ENCODE results near the gene MEI1. TPM values are rescaled to one million over a fixed set of nuclear protein-coding genes. Genes with fewer than 3 reads are reported as not detected.
A peak's percentile ranks its signal among the peaks of the same experiment; 100 is the strongest.
"Not testable (repeated sequence)": the region's sequence is repeated elsewhere in the genome, so short reads cannot be mapped to it uniquely, and the experiment has no call there.

Gene MEI1
- total RNA-seq, 2 experiments from 2014 or later = 48.1 to 48.4 TPM

DNA sequence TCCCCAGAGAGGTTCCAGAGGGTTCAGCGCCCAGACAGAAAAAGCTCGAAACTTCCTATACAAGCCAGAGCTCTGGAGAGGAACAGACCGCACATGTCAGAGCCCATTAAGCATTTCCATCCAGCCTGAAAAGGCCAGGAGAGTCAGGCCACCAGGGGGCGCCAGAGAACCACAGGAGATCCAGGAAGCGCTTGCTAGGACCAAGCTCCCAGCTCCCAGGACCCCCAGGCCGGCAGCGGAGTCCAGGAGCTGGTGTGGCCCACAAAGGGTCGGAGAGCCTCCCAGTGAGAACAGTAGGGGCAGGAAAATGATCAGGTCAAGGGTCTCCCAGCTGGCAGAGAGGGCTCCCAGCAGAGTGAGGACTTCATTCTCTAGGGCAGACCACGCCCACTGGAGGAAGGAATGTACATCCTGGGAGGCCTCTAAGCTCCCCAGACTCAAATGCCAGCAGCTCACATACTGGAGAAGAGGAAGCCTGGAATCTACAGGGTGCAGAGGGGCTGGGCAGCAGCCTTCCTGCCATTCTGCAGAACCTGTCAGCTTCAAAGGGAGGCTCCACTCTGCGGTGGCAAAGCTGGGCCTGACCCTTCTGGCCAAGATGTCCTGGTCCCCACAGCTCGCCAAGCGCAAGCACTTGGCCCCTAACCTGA is 2.1 kb upstream of the MEI1 start:
- Mint-ChIP-seq H3K27ac (peak overlapping the region; percentile 78), H3K4me1 (ENCODE audit: low read depth) (peaks cover 12% of the 10 kb centered on the region), H3K36me3 (ENCODE audit: low read depth) (peaks cover 3% of the 10 kb centered on the region), H3K9me3 (ENCODE audit: insufficient read depth) (no peaks in the 10 kb centered on the region), H3K4me3 (no peak overlapping the region), H3K27me3 (ENCODE audit: low read depth) (peaks cover 6% of the 10 kb centered on the region)
- ATAC-seq (peak; percentile 82), DNase-seq (peak; percentile 94)
- ChIA-PET CTCF (interaction anchor here (0.6 to 5.4 kb wide), 67 partner anchors 9 to 665 kb away, joined by 3 to 77 read pairs (median 5); partner anchors contain the start of genes ACO2, CCDC134, CENPM and PHF5A), POLR2A (interaction anchor here (0.6 to 3.5 kb wide), 9 partner anchors 8 to 917 kb away, joined by 3 to 37 read pairs (median 5); partner anchors contain the start of genes CCDC134, POLDIP3, SNU13 and SREBF2)

DNA sequence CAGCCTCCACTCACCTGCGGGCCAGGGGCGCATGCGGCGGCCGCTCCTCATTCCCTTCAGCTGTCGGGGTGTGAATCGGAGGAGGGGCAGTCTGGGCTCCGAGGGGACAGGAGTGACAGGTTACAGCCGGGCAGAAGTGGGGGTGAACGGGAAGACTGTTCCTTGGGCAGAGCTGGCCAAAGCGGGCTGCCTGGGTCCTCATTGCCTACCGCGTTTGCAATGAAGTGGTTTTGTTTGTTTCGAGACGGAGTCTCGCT is 733 bp downstream of the MEI1 start:
- no peak for DNase-seq
- ATAC-seq = no peak
- ChIA-PET POLR2A (interaction anchor here (3.5 kb wide), 1 partner anchor 11 kb away, joined by 37 read pairs; the partner anchor contains the start of gene SNU13), CTCF (interaction anchor here (1.7 to 5.4 kb wide), 2 partner anchors 33 to 240 kb away, joined by 9 to 77 read pairs; no protein-coding TSS in a partner anchor)
- H3K27me3 Mint-ChIP-seq (ENCODE audit: low read depth) = peaks cover 10% of the 10 kb centered on the region
- H3K27ac Mint-ChIP-seq = no peak overlapping the region
- peaks cover 12% of the 10 kb centered on the region for H3K4me1 Mint-ChIP-seq (ENCODE audit: low read depth)
- H3K4me3 Mint-ChIP-seq = no peak overlapping the region
- H3K36me3 Mint-ChIP-seq (ENCODE audit: low read depth) = peaks cover 3% of the 10 kb centered on the region
- no peaks in the 10 kb centered on the region for H3K9me3 Mint-ChIP-seq (ENCODE audit: insufficient read depth)

- Mint-ChIP-seq H3K27me3 (ENCODE audit: low read depth) (peaks cover 15% of the 10 kb centered on the region), H3K4me3 (no peak overlapping the region), H3K9me3 (ENCODE audit: insufficient read depth) (no peaks in the 10 kb centered on the region), H3K36me3 (ENCODE audit: low read depth) (peaks cover 3% of the 10 kb centered on the region), H3K27ac (no peak overlapping the region), H3K4me1 (ENCODE audit: low read depth) (peaks cover 4% of the 10 kb centered on the region)
- DNase-seq = no peak
- no peak for ATAC-seq
- ChIA-PET CTCF (interaction anchor here (0.8 to 1.9 kb wide), 2 partner anchors 45 to 238 kb away, joined by 3 to 4 read pairs; no protein-coding TSS in a partner anchor), POLR2A (interaction anchor here (1.0 kb wide), 1 partner anchor 81 kb away, joined by 3 read pairs; the partner anchor contains the start of gene XRCC6)
Observed at GRCh38 chr22:41702763-41703162, 3.5 kb downstream of the MEI1 start.

- CTCF ChIA-PET = interaction anchor here (0.9 kb wide), 1 partner anchor 43 kb away, joined by 3 read pairs; no protein-coding TSS in a partner anchor
- Mint-ChIP-seq H3K4me1 (ENCODE audit: low read depth) (no peaks in the 10 kb centered on the region), H3K36me3 (ENCODE audit: low read depth) (no peaks in the 10 kb centered on the region), H3K4me3 (no peak overlapping the region), H3K27ac (no peak overlapping the region), H3K9me3 (ENCODE audit: insufficient read depth) (no peaks in the 10 kb centered on the region), H3K27me3 (ENCODE audit: low read depth) (peaks cover 16% of the 10 kb centered on the region)
- no peak for DNase-seq
- POLR2A ChIA-PET = no interaction called here
- ATAC-seq = no peak
Observed at GRCh38 chr22:41709341-41709740, 10.0 kb downstream of the MEI1 start.

GRCh38 chr22:41713004-41713403 is 13.7 kb downstream of the MEI1 start:
- H3K36me3 Mint-ChIP-seq (ENCODE audit: low read depth) = no peaks in the 10 kb centered on the region
- H3K9me3 Mint-ChIP-seq (ENCODE audit: insufficient read depth) = no peaks in the 10 kb centered on the region
- no peak overlapping the region for H3K27ac Mint-ChIP-seq
- ATAC-seq (no peak), DNase-seq (no peak)
- H3K27me3 Mint-ChIP-seq (ENCODE audit: low read depth) = peaks cover 8% of the 10 kb centered on the region
- H3K4me3 Mint-ChIP-seq = no peak overlapping the region
- POLR2A ChIA-PET = no interaction called here
- CTCF ChIA-PET = interaction anchor here (3.7 kb wide), 1 partner anchor 15 kb away, joined by 25 read pairs; no protein-coding TSS in a partner anchor
- H3K4me1 Mint-ChIP-seq (ENCODE audit: low read depth) = no peaks in the 10 kb centered on the region

DNA sequence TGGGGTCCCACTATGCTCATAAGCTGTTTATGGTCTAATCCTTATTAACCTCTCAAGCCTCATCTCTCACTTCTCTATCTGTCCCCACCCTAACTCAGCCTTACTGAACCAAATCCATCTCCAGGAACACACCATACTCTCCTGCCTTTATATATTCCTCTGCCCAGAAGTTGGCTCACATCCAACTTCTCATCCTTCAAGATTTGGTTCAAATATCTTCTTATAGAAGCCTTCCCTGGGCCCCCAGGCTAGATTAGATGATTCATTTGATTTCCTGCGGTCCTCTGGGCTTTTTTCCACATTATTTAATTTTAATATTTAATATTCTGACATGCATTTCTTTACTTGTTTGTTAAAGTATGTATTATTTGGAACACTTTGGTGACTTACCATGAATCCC is 23.2 kb downstream of the MEI1 start:
- DNase-seq (no peak), ATAC-seq (no peak)
- no peaks in the 10 kb centered on the region for H3K9me3 Mint-ChIP-seq (ENCODE audit: insufficient read depth)
- H3K27ac Mint-ChIP-seq = no peak overlapping the region
- ChIA-PET CTCF (no interaction called here), POLR2A (no interaction called here)
- no peak overlapping the region for H3K4me3 Mint-ChIP-seq
- H3K27me3 Mint-ChIP-seq (ENCODE audit: low read depth) = peaks cover 6% of the 10 kb centered on the region
- no peaks in the 10 kb centered on the region for H3K4me1 Mint-ChIP-seq (ENCODE audit: low read depth)
- no peaks in the 10 kb centered on the region for H3K36me3 Mint-ChIP-seq (ENCODE audit: low read depth)

DNA sequence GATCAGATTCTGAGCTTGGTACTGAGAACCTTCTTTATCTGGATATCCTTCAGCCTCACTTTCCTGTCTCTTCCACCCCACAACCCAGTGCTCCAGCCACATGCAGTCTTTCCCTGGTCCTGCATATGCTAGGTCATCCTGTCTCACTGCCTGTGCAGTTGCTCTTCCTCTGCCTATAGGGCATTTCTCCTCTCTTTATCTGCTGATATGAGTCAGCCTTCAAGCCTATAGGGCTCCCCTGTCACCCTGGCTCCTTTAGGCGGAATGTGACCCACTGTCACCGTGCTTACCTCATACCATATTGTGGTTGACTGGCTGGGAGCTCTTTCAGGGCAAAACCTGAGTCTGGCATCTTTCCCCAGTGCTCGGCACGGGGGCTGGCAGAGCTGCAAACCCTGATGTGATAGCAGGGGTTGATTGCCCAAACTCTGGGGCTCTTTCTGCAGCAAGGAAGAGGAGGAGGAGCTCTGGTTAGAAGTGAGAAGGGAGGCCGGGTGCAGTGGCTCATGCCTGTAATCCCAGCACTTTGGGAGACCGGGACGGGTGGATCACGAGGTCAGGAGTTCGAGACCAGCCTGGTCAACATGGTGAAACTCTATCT is 26.3 kb downstream of the MEI1 start:
- no peak overlapping the region for H3K4me3 Mint-ChIP-seq
- peaks cover 4% of the 10 kb centered on the region for H3K27me3 Mint-ChIP-seq (ENCODE audit: low read depth)
- ChIA-PET CTCF (interaction anchor here (0.6 to 2.6 kb wide), 4 partner anchors 22 to 215 kb away, joined by 3 to 11 read pairs (median 4); no protein-coding TSS in a partner anchor), POLR2A (no interaction called here)
- no peak for DNase-seq
- ATAC-seq = no peak
- H3K27ac Mint-ChIP-seq = no peak overlapping the region
- H3K4me1 Mint-ChIP-seq (ENCODE audit: low read depth) = no peaks in the 10 kb centered on the region
- H3K9me3 Mint-ChIP-seq (ENCODE audit: insufficient read depth) = no peaks in the 10 kb centered on the region
- no peaks in the 10 kb centered on the region for H3K36me3 Mint-ChIP-seq (ENCODE audit: low read depth)

GRCh38 chr22:41731609-41732008 is 32.3 kb downstream of the MEI1 start:
- DNase-seq = no peak
- no peak for ATAC-seq
- ChIA-PET CTCF (interaction anchor here (0.9 to 2.1 kb wide), 2 partner anchors 15 to 34 kb away, joined by 4 to 5 read pairs; no protein-coding TSS in a partner anchor), POLR2A (no interaction called here)
- no peaks in the 10 kb centered on the region for H3K9me3 Mint-ChIP-seq (ENCODE audit: insufficient read depth)
- H3K27me3 Mint-ChIP-seq (ENCODE audit: low read depth) = peaks cover 4% of the 10 kb centered on the region
- no peak overlapping the region for H3K4me3 Mint-ChIP-seq
- H3K4me1 Mint-ChIP-seq (ENCODE audit: low read depth) = no peaks in the 10 kb centered on the region
- no peak overlapping the region for H3K27ac Mint-ChIP-seq
- H3K36me3 Mint-ChIP-seq (ENCODE audit: low read depth) = no peaks in the 10 kb centered on the region

DNA sequence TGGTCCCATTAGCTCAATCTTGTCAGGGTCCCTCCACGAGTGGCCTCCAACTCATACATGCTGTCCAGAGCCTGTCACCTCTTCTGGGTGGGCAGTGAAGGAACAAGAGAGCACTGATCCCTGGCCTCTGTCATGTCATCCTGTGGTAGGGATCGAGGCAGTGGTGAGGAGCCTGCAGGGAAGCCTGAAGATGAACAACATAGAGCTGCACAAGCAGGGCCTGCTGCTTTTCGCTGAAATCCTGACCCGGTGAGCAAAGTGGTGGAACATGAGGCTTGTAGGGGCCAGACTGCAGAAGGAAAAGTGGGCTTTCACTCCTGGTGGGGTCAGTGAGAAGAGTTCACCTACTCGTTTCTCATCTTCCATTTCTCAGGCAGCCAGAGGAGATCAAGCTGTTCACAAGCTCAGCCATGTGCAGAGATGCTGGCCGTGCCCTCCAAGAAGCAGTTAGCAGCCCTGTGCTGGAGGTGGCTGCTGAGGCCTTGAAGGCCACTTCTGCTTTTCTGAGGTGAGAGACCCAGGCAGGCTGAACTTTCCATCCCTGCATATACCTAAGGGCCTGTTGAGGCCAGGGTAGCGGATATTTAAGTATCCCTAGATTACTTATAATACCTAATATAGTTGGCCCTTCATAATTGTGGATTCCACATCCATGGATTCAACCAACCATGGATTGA is 32.9 kb downstream of the MEI1 start:
- H3K4me1 Mint-ChIP-seq (ENCODE audit: low read depth) = no peaks in the 10 kb centered on the region
- H3K36me3 Mint-ChIP-seq (ENCODE audit: low read depth) = no peaks in the 10 kb centered on the region
- H3K9me3 Mint-ChIP-seq (ENCODE audit: insufficient read depth) = no peaks in the 10 kb centered on the region
- no peak overlapping the region for H3K27ac Mint-ChIP-seq
- ATAC-seq = no peak
- DNase-seq = no peak
- peaks cover 2% of the 10 kb centered on the region for H3K27me3 Mint-ChIP-seq (ENCODE audit: low read depth)
- ChIA-PET POLR2A (no interaction called here), CTCF (interaction anchor here (0.9 to 2.1 kb wide), 3 partner anchors 14 to 35 kb away, joined by 3 to 5 read pairs (median 4); no protein-coding TSS in a partner anchor)
- H3K4me3 Mint-ChIP-seq = no peak overlapping the region

DNA sequence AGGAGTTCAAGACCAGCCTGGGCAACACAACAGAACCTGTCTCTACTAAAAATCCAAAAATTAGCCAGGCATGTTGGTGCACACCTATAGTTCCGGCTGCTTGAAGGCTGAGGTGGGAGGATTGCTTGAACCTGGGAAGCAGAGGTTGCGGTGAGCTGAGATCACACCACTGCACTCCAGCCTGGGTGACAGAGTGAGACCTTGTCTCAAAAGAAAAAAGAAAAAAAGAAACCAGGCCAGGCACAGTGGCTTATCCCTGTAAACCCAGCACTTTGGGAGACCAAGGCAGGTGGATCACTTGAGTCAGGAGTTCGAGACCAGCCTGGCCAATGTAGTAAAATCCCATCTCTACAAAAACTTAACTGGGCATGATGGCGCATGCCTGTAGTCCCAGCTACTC is 33.9 kb downstream of the MEI1 start:
- CTCF ChIA-PET = interaction anchor here (0.9 to 2.1 kb wide), 2 partner anchors 13 to 36 kb away, joined by 3 to 4 read pairs; no protein-coding TSS in a partner anchor
- POLR2A ChIA-PET, DNase-seq: not testable (repeated sequence)

GRCh38 chr22:41739576-41739975 is 40.3 kb downstream of the MEI1 start:
- DNase-seq (peak; percentile 33), ATAC-seq (peak; percentile 53)
- ChIA-PET CTCF (interaction anchor here (0.6 to 1.7 kb wide), 3 partner anchors 7 to 118 kb away, joined by 3 to 5 read pairs (median 4); no protein-coding TSS in a partner anchor), POLR2A (interaction anchor here (1.2 kb wide), 1 partner anchor 42 kb away, joined by 3 read pairs; no protein-coding TSS in a partner anchor)
- Mint-ChIP-seq H3K4me3 (no peak overlapping the region), H3K9me3 (ENCODE audit: insufficient read depth) (no peaks in the 10 kb centered on the region), H3K27ac (no peak overlapping the region), H3K4me1 (ENCODE audit: low read depth) (peaks cover 9% of the 10 kb centered on the region), H3K36me3 (ENCODE audit: low read depth) (no peaks in the 10 kb centered on the region), H3K27me3 (ENCODE audit: low read depth) (peaks cover 15% of the 10 kb centered on the region)

More for the DNA sequence above, 33.9 kb downstream of the MEI1 start:
- not testable (repeated sequence) for ATAC-seq; H3K9me3 Mint-ChIP-seq (ENCODE audit: insufficient read depth); H3K27me3 Mint-ChIP-seq (ENCODE audit: low read depth); H3K4me1 Mint-ChIP-seq (ENCODE audit: low read depth); H3K27ac Mint-ChIP-seq; H3K36me3 Mint-ChIP-seq (ENCODE audit: low read depth); H3K4me3 Mint-ChIP-seq

Measured in activated CD8-positive, alpha-beta T cell treated with anti-CD3 and anti-CD28 coated beads, Interleukin-2, amount 10 ng/mL, durations not matched to agents 7 days and 5 days (primary cell).